ENCODE measurements around the gene ACOT7.

DNA sequence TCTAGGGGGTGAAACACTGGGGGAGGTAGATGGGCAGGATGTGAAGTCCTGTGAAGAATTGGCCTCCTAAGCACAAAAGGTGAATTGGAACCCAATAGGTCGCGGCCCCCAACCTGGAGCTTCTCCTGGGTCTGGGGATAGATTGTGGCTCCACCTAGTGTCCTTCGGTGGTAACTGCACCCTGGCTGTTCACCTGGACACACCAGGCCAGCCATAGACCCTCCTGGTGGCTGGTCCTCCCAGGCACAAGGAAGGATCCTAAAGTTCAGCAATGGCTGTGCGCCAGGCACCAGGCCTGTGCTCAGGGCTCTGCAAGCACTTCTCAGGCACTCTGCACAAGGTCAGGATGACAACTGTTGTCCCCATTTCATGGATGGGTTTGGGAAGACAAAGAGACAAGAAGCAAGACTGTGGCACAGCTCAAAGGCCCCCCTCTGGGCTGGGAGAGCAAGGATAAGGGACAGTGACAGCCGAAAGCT, 44.5 kb upstream of the ACOT7 start:
- peak in 1 of 3 donors; percentile 15 for TF ChIP-seq CTCF (IDR thresholded peaks at IDR 0.05)
- TF ChIP-seq POLR2A (IDR thresholded peaks at IDR 0.05), result no peak

Measured in lower leg skin (tissue), 3 donors.